Parathyroid adenoma (tissue), 2 donors: ENCODE data around the gene CEP112.

ENCODE experiments used
- H2AFZ ChIP-seq: fragments of 300-600 bp; sonication (generic); one replicate; pipeline ENCODE4 v1.7.0; 2017; ENCODE audit warnings: antibody characterized with exemption, mild to moderate bottlenecking
- H3K27ac ChIP-seq: fragments of 300-600 bp; sonication (generic); one replicate; pipeline ENCODE4 v1.7.0; 2017
- H3K27me3 ChIP-seq: fragments of 300-600 bp; sonication (generic); one replicate; pipeline ENCODE4 v1.7.0; 2017; ENCODE audit warnings: low read length; ENCODE audit not compliant: control insufficient read depth, insufficient read depth
- H3K36me3 ChIP-seq: fragments of 300-600 bp; sonication (generic); one replicate; pipeline ENCODE4 v1.7.0; 2017; ENCODE audit warnings: low read length; ENCODE audit not compliant: control insufficient read depth, insufficient read depth
- H3K4me1 ChIP-seq: fragments of 300-600 bp; sonication (generic); one replicate; pipeline ENCODE4 v1.7.0; 2017; ENCODE audit warnings: control low read depth
- H3K4me2 ChIP-seq: fragments of 300-600 bp; sonication (generic); one replicate; pipeline ENCODE4 v1.7.0; 2017; ENCODE audit warnings: low read length
- H3K4me3 ChIP-seq: fragments of 300-600 bp; sonication (generic); one replicate; pipeline ENCODE4 v1.7.0; 2017; ENCODE audit warnings: low read depth, low read length
- H3K79me2 ChIP-seq: fragments of 300-600 bp; sonication (generic); one replicate; pipeline ENCODE4 v1.7.0; 2017; ENCODE audit warnings: control low read depth
- H3K9ac ChIP-seq: fragments of 300-600 bp; sonication (generic); one replicate; pipeline ENCODE4 v1.7.0; 2017; ENCODE audit warnings: mild to moderate bottlenecking
- H3K9me3 ChIP-seq: fragments of 300-600 bp; sonication (generic); one replicate; pipeline ENCODE4 v1.7.0; 2017; ENCODE audit warnings: low read length; ENCODE audit not compliant: control insufficient read depth
- TF ChIP-seq, protein P1 (sequence below): fragments of 300-600 bp; sonication (generic); IDR thresholded peaks from one replicate; pipeline ENCODE4 v1.7.0; 2017; ENCODE audit warnings: antibody characterized with exemption, mild to moderate bottlenecking
- donor health status: primary hyperparathyroidism.

The CEP112 gene

DNA sequence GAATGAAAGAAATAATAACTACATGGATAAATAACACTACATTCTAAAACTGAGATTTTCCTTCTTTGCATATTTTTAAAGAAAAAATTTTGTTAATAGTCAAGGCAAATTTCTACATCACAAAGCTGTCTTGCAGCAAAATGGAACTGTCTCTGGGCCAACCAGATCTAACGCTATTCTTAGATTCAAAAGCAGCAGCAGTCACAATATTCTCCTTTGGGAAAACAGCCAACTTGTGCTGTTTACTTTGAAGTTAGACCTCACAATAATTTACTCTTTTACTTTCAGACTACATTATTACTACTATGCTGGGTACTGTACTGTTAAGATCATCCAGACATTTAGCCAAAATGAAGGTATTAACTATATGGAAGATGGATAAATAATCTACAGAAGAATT is 189.1 kb downstream of the CEP112 start:
- H3K4me1 ChIP-seq = peaks cover 6% of the 10 kb centered on the region
- no peak overlapping the region for H3K9ac ChIP-seq
- no peaks in the 10 kb centered on the region for H3K36me3 ChIP-seq
- no peak overlapping the region for H3K4me2 ChIP-seq
- H2AFZ ChIP-seq = no peak overlapping the region
- H3K9me3 ChIP-seq = no peaks in the 10 kb centered on the region
- no peak overlapping the region for H3K4me3 ChIP-seq
- no peaks in the 10 kb centered on the region for H3K79me2 ChIP-seq
- TF ChIP-seq, protein P1, sequence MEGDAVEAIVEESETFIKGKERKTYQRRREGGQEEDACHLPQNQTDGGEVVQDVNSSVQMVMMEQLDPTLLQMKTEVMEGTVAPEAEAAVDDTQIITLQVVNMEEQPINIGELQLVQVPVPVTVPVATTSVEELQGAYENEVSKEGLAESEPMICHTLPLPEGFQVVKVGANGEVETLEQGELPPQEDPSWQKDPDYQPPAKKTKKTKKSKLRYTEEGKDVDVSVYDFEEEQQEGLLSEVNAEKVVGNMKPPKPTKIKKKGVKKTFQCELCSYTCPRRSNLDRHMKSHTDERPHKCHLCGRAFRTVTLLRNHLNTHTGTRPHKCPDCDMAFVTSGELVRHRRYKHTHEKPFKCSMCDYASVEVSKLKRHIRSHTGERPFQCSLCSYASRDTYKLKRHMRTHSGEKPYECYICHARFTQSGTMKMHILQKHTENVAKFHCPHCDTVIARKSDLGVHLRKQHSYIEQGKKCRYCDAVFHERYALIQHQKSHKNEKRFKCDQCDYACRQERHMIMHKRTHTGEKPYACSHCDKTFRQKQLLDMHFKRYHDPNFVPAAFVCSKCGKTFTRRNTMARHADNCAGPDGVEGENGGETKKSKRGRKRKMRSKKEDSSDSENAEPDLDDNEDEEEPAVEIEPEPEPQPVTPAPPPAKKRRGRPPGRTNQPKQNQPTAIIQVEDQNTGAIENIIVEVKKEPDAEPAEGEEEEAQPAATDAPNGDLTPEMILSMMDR = no peak
- no peaks in the 10 kb centered on the region for H3K27me3 ChIP-seq
- no peak overlapping the region for H3K27ac ChIP-seq

DNA sequence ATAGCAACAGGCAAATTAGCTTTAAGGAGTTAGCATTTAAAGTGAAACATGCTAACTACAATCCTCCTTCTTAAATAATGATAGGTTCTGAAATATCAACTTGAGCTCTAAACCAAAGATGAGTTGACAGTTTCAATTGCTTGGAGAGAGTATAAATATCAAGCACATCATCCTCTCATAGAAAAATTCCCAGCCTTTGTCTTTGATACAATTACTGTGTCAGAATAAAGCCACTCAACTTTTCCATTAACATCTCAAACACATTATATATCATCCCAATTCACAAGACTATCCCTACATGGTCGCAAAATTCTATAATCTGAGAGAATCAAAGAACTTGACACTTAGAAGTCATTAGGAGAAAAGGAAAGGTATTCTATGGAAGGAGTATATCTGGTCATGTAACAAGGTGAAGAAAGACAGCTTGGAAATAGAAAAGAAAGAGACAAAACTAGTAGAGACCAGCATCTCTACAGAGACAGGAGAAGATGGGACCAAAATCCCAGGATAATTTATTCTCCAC is 189.8 kb downstream of the CEP112 start:
- no peaks in the 10 kb centered on the region for H3K4me1 ChIP-seq
- H3K9me3 ChIP-seq = no peaks in the 10 kb centered on the region
- H3K27ac ChIP-seq = no peak overlapping the region

DNA sequence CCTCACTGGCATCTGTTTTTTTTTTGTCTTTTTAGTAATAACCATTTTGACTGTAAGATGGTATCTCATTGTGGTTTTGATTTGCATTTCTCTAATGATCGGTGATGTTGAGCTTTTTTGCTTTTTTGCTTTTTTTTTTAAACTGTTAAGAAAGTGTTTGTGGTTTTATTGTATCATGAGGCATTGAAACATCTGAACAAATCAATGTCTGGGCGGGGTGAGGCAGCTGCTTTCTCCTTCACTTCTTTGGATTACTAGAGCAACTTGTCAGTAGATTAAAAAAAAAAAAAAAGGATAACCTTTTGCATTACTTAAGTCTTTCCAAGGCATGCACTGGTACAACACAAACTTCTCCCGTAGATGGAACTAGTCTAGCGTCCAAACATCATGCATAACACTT is 191.7 kb downstream of the CEP112 start:
- Histone ChIP-seq H3K36me3 (no peaks in the 10 kb centered on the region), H3K9me3 (no peaks in the 10 kb centered on the region), H3K27ac (no peak overlapping the region), H3K9ac (no peak overlapping the region), H3K4me3 (no peak overlapping the region), H3K4me1 (no peaks in the 10 kb centered on the region), H2AFZ (no peak overlapping the region), H3K27me3 (no peaks in the 10 kb centered on the region), H3K4me2 (no peak overlapping the region), H3K79me2 (no peaks in the 10 kb centered on the region)
- TF ChIP-seq, protein P1 = no peak

More for the DNA sequence above, 189.8 kb downstream of the CEP112 start:
- Histone ChIP-seq H3K27me3 (no peaks in the 10 kb centered on the region), H3K36me3 (no peaks in the 10 kb centered on the region), H3K9ac (no peak overlapping the region), H3K79me2 (no peaks in the 10 kb centered on the region), H2AFZ (no peak overlapping the region), H3K4me2 (no peak overlapping the region), H3K4me3 (no peak overlapping the region)
- TF ChIP-seq, protein P1 = no peak

DNA sequence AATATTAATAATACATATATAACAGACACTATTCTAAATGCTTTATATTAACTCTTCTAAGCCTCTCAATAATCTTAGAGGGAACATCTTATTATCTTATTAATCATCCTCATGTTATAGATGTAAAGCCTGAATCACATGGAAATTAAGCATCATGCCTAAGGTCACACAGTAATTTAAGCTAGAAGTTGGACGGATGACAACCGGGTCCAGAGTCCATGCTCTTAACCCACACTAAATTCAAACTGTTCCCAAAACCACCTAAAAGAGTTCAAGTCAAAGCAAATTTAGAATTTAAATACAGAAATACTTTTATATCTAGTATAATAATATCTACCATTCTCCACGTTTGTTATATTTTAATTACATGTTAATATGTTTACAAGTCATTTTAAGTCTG is 193.3 kb downstream of the CEP112 start:
- no peaks in the 10 kb centered on the region for H3K9me3 ChIP-seq

DNA sequence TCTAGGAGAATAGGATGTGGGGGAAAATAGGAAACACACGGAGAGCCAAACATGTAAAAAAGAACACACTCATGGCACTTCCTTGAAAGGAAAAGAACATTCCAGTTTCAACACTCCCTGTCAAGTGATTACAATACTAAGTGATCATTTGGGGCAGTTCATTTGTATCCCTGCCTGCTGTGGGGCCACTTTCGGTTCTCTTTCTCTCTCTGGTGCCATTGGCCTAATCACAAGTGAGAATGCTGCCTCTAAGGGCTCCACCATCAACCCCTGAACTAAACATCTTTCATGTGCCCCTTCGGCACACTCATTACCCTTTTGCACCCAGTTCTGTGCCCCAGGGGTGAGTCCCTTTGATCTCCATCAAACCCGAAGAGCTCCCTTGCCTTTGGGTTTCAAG is 197.3 kb downstream of the CEP112 start:
- no peaks in the 10 kb centered on the region for H3K36me3 ChIP-seq
- no peaks in the 10 kb centered on the region for H3K4me1 ChIP-seq
- H3K4me3 ChIP-seq = no peak overlapping the region
- H3K27ac ChIP-seq = no peak overlapping the region
- no peak overlapping the region for H3K4me2 ChIP-seq
- H2AFZ ChIP-seq = no peak overlapping the region
- H3K9ac ChIP-seq = no peak overlapping the region
- no peaks in the 10 kb centered on the region for H3K27me3 ChIP-seq
- H3K9me3 ChIP-seq = no peaks in the 10 kb centered on the region
- no peaks in the 10 kb centered on the region for H3K79me2 ChIP-seq
- TF ChIP-seq, protein P1 = no peak

More for the DNA sequence above, 193.3 kb downstream of the CEP112 start:
- TF ChIP-seq, protein P1 = no peak
- Histone ChIP-seq H3K36me3 (no peaks in the 10 kb centered on the region), H3K79me2 (no peaks in the 10 kb centered on the region), H3K27ac (no peak overlapping the region), H3K4me1 (no peaks in the 10 kb centered on the region), H3K9ac (no peak overlapping the region), H2AFZ (no peak overlapping the region), H3K4me2 (no peak overlapping the region), H3K4me3 (no peak overlapping the region), H3K27me3 (no peaks in the 10 kb centered on the region)
